Activated CD8-positive, alpha-beta T cell treated with anti-CD3 and anti-CD28 coated beads for 36 hours (primary cell): ENCODE data around the gene GNG7. TPM values are rescaled to one million over a fixed set of nuclear protein-coding genes. Genes with fewer than 3 reads are reported as not detected.

ENCODE experiments used
- ATAC-seq: fragments of 200-7000 bp; cut with Tn5 transposase; one replicate; pipeline ENCODE4 v1.10.0; 2021; ENCODE audit warnings: mild to moderate bottlenecking, moderate library complexity
- CTCF ChIA-PET: fragments of 350-600 bp; sonication (Branson Sonifier 250); formaldehyde crosslinking; loops from one replicate; lab custom pipeline; 2021; ENCODE audit warnings: antibody characterized with exemption; lab: Charles Lee
- POLR2A ChIA-PET: fragments of 350-600 bp; sonication (Branson Sonifier 250); formaldehyde crosslinking; loops from one replicate; lab custom pipeline; 2021; ENCODE audit warnings: antibody characterized with exemption; lab: Charles Lee
- DNase-seq: peaks from one replicate; pipeline ENCODE4 v3.0.0-alpha.2; 2020
- H3K27ac Mint-ChIP-seq: one replicate; pipeline ENCODE4 v1.8.0; 2021; ENCODE audit warnings: mild to moderate bottlenecking, mixed read lengths
- H3K27me3 Mint-ChIP-seq: one replicate; pipeline ENCODE4 v1.8.0; 2021; ENCODE audit warnings: mixed read lengths
- H3K36me3 Mint-ChIP-seq: one replicate; pipeline ENCODE4 v1.8.0; 2021; ENCODE audit warnings: low read depth, mixed read lengths
- H3K4me1 Mint-ChIP-seq: one replicate; pipeline ENCODE4 v1.8.0; 2021; ENCODE audit warnings: low read depth, mixed read lengths
- H3K4me3 Mint-ChIP-seq: one replicate; pipeline ENCODE4 v1.8.0; 2021; ENCODE audit warnings: mild to moderate bottlenecking, moderate library complexity, mixed read lengths
- H3K9me3 Mint-ChIP-seq: one replicate; pipeline ENCODE4 v1.8.0; 2021; ENCODE audit warnings: mixed read lengths
- CTCF ChIP-seq: fragments of 200-600 bp; IDR thresholded peaks from one replicate; pipeline ENCODE4 v1.8.0; 2022; ENCODE audit warnings: antibody characterized with exemption, mild to moderate bottlenecking
- intact Hi-C: fragments of 100-400 bp; cut with micrococcal nuclease; formaldehyde crosslinking; loops from one replicate; pipeline ENCODE4 v1.10.0; 2022
- total RNA-seq, 2 experiments: library from RNA; stranded (reverse); gene quantifications; one replicate each; pipeline ENCODE4 v1.2.3, GENCODE V29; 2021

The GNG7 gene
- total RNA-seq, 2 experiments from 2014 or later, result 0.27 to 0.32 TPM

DNA sequence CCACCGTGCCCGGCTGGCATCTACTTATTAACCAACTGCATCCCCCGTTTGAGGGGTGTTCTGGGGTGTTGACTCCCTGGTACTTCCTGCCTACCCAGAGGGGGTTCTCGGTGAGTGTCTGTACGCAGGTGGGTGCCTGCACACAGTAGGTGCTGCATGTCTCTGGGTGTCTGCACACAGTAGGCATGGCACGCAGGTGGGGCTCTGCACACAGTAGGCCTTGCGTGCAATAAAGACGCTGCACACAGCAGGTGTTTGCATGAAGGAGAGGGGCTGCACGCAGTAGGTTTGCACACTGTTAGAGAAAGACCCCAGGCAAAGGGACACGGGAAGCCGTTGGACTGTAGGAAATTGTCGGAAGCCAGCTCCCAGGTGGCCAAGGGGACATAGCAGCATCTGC, 215.4 kb downstream of the GNG7 start:
- ChIA-PET CTCF (no interaction called here), POLR2A (interaction anchor here (1.4 kb wide), 1 partner anchor 10 kb away, joined by 5 read pairs; no protein-coding TSS in a partner anchor)
- H3K4me3 Mint-ChIP-seq, result no peak overlapping the region
- H3K36me3 Mint-ChIP-seq, result peaks cover 3% of the 10 kb centered on the region
- H3K9me3 Mint-ChIP-seq, result peaks cover 15% of the 10 kb centered on the region
- peaks cover 30% of the 10 kb centered on the region for H3K27me3 Mint-ChIP-seq
- H3K27ac Mint-ChIP-seq, result no peak overlapping the region
- DNase-seq, result no peak
- intact Hi-C loops, result no loop called here
- no peak for TF ChIP-seq CTCF
- ATAC-seq, result no peak
- peaks cover 17% of the 10 kb centered on the region for H3K4me1 Mint-ChIP-seq

- TF ChIP-seq CTCF, result no peak
- Mint-ChIP-seq H3K4me3 (no peak overlapping the region), H3K36me3 (peaks cover 3% of the 10 kb centered on the region), H3K27me3 (peaks cover 18% of the 10 kb centered on the region), H3K9me3 (peaks cover 21% of the 10 kb centered on the region), H3K4me1 (peaks cover 15% of the 10 kb centered on the region), H3K27ac (no peak overlapping the region)
- no peak for DNase-seq
- intact Hi-C loops, result no loop called here
- ChIA-PET CTCF (interaction anchor here (2.4 kb wide), 1 partner anchor 122 kb away, joined by 6 read pairs; no protein-coding TSS in a partner anchor), POLR2A (interaction anchor here (1.6 kb wide), 1 partner anchor 9 kb away, joined by 4 read pairs; the partner anchor contains the start of gene GADD45B)
- no peak for ATAC-seq
Measured at GRCh38 chr19:2485428-2485827, 217.1 kb downstream of the GNG7 start.

DNA sequence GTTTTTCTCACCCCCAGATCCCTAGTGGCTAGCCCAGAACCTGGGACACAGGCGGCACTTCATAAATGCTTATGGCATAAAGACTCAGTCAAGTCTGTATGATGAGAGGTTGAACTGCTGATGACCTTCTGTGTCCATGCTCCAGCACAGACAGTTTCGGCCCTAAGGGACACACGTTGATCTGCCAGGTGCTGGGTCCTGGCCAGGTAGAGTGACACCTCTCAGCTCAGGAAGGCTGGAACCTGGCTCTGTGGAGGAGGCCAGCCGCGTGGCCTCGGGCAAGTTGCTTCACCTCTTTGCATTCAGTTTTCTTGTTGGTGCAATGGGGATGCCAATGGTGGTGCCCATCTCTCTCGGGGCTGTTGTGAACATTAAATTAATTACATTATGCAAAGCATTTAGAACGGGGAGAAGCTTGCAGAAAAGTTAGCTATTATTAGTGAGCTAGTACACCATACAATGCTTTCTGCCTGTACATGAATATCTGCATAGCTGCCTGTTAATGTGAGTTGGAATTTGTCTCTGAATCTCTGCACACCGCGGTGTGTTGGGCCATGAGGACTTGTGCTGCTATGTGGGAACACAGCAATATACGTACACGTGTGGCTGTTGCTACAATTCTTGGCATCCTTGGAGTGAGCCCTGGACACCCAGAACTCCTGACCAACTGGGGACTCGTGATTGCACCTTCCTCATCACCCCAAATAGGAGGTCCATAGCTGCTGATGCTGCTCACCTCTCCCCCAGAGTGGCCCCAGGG, 218.1 kb downstream of the GNG7 start:
- Mint-ChIP-seq H3K4me1 (peaks cover 16% of the 10 kb centered on the region), H3K27me3 (peaks cover 13% of the 10 kb centered on the region), H3K9me3 (peaks cover 21% of the 10 kb centered on the region), H3K4me3 (no peak overlapping the region), H3K27ac (no peak overlapping the region), H3K36me3 (peaks cover 3% of the 10 kb centered on the region)
- intact Hi-C loops, result no loop called here
- ATAC-seq, result no peak
- POLR2A ChIA-PET, result interaction anchor here (1.1 to 1.6 kb wide), 3 partner anchors 8 to 95 kb away, joined by 3 to 5 read pairs (median 4); partner anchors contain the start of gene GADD45B
- no peak for DNase-seq
- CTCF ChIA-PET, result interaction anchor here (2.4 kb wide), 1 partner anchor 123 kb away, joined by 6 read pairs; no protein-coding TSS in a partner anchor
- no peak for TF ChIP-seq CTCF

DNA sequence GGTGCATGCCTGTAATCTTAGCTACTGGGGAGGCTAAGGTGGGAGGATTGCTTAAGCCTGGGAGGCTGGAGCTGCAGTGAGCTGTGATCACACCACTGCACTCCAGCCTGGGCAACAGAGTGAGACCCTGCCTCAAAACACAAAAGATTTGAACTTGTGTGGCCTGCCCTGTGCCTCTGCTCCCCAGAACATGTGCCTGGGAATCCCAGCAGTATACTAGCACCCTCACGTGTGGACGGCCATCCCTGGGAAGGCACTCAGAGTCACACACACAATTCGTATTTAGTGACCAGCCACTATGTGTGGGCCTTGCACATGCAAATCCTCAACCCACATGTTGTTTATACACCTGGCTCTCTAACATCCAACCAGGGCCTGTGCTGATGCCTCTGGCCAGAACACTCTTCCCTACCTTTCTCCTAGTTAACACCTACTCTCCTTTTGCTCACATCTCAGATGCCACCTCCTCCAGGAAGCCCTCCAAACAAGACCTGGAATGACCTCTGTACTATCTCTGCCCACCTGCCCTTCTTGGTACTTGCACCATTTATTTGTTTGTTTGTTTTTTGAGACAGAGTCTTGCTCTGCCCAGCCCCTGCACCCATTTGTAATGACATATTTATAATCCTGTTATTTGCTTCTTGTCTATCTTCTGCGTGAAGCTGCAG, 218.9 kb downstream of the GNG7 start:
- ChIA-PET POLR2A (no interaction called here), CTCF (no interaction called here)
- DNase-seq (no peak), ATAC-seq (no peak)
- Mint-ChIP-seq H3K27me3 (peaks cover 9% of the 10 kb centered on the region), H3K27ac (no peak overlapping the region), H3K4me3 (no peak overlapping the region), H3K9me3 (peaks cover 21% of the 10 kb centered on the region), H3K4me1 (peaks cover 16% of the 10 kb centered on the region), H3K36me3 (peaks cover 4% of the 10 kb centered on the region)
- TF ChIP-seq CTCF, result no peak
- intact Hi-C loops, result no loop called here

- intact Hi-C loops, result no loop called here
- peaks cover 9% of the 10 kb centered on the region for H3K36me3 Mint-ChIP-seq
- no peak for TF ChIP-seq CTCF
- ChIA-PET CTCF (no interaction called here), POLR2A (no interaction called here)
- H3K27ac Mint-ChIP-seq, result no peak overlapping the region
- ATAC-seq (no peak), DNase-seq (no peak)
- H3K27me3 Mint-ChIP-seq, result peaks cover 7% of the 10 kb centered on the region
- H3K4me1 Mint-ChIP-seq, result peaks cover 14% of the 10 kb centered on the region
- H3K9me3 Mint-ChIP-seq, result peaks cover 21% of the 10 kb centered on the region
- H3K4me3 Mint-ChIP-seq, result no peak overlapping the region
Measured at GRCh38 chr19:2483084-2483483, 219.4 kb downstream of the GNG7 start.
